ENCODE data around the gene ZNF385B. TPM values are rescaled to one million over a fixed set of nuclear protein-coding genes. Genes with fewer than 3 reads are reported as not detected.

Gene ZNF385B
- total RNA-seq, 1 experiment from 2014 or later = 2.2 TPM

- CTCF ChIA-PET = interaction anchor here (0.9 to 1.3 kb wide), 6 partner anchors 9 to 234 kb away, joined by 4 to 23 read pairs (median 6); partner anchors contain the start of gene ZNF385B
- H3K4me3 Mint-ChIP-seq = no peak overlapping the region
These were observed 18.8 kb downstream of the ZNF385B start for GRCh38 chr2:179842498-179843153.

DNA sequence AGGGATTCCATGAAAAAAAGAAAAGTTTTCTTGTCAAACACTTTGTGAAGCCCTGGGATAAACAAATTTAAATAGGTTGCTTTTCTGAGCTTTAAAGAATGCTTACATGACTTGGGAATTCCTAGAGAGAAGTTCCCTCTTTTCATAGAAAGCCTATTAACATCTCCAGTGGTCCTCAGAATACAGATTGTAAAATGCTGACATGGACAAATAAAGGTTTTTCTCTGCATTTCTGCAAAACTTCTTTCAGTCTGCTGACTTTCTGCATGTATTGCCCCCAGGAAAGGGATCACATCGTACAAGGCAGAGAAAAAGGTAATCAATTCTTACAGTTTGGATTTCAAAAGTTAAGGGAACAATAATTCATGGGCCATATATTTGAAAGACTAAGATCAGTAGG is 20.6 kb downstream of the ZNF385B start:
- ATAC-seq (no peak), DNase-seq (ENCODE audit: low spot score) (no peak)
- Mint-ChIP-seq H3K9me3 (no peaks in the 10 kb centered on the region), H3K4me3 (no peak overlapping the region), H3K4me1 (peaks cover 9% of the 10 kb centered on the region), H3K27me3 (ENCODE audit: low read depth) (no peaks in the 10 kb centered on the region), H3K36me3 (no peaks in the 10 kb centered on the region), H3K27ac (no peak overlapping the region)
- TF ChIP-seq SMAD3 (CRISPR knock-in tag; IDR thresholded peaks at IDR 0.05; ENCODE audit: borderline replicate concordance) (no peak), ESRRA (CRISPR knock-in tag; IDR thresholded peaks at IDR 0.05; ENCODE audit: borderline replicate concordance) (no peak), TP53 (CRISPR knock-in tag; IDR thresholded peaks at IDR 0.05) (no peak), ZSCAN18 (CRISPR knock-in tag; IDR thresholded peaks at IDR 0.05) (no peak), ARID4B (CRISPR knock-in tag; IDR thresholded peaks at IDR 0.05; ENCODE audit: borderline replicate concordance) (no peak), PREB (CRISPR knock-in tag; IDR thresholded peaks at IDR 0.05; ENCODE audit: borderline replicate concordance) (no peak), ZNF416 (CRISPR knock-in tag; IDR thresholded peaks at IDR 0.05) (no peak), HMGXB4 (CRISPR knock-in tag; IDR thresholded peaks at IDR 0.05) (no peak), NFE2L1 (CRISPR knock-in tag; IDR thresholded peaks at IDR 0.05) (no peak), NR1H2 (CRISPR knock-in tag; IDR thresholded peaks at IDR 0.05) (no peak), TEAD4 (CRISPR knock-in tag; IDR thresholded peaks at IDR 0.05) (no peak), NFYB (CRISPR knock-in tag; conservative IDR thresholded peaks at IDR 0.05; ENCODE audit: low read depth) (no peak), ZNF219 (CRISPR knock-in tag; IDR thresholded peaks at IDR 0.05; ENCODE audit: borderline replicate concordance) (no peak)
- TF ChIP-seq, protein P1, sequence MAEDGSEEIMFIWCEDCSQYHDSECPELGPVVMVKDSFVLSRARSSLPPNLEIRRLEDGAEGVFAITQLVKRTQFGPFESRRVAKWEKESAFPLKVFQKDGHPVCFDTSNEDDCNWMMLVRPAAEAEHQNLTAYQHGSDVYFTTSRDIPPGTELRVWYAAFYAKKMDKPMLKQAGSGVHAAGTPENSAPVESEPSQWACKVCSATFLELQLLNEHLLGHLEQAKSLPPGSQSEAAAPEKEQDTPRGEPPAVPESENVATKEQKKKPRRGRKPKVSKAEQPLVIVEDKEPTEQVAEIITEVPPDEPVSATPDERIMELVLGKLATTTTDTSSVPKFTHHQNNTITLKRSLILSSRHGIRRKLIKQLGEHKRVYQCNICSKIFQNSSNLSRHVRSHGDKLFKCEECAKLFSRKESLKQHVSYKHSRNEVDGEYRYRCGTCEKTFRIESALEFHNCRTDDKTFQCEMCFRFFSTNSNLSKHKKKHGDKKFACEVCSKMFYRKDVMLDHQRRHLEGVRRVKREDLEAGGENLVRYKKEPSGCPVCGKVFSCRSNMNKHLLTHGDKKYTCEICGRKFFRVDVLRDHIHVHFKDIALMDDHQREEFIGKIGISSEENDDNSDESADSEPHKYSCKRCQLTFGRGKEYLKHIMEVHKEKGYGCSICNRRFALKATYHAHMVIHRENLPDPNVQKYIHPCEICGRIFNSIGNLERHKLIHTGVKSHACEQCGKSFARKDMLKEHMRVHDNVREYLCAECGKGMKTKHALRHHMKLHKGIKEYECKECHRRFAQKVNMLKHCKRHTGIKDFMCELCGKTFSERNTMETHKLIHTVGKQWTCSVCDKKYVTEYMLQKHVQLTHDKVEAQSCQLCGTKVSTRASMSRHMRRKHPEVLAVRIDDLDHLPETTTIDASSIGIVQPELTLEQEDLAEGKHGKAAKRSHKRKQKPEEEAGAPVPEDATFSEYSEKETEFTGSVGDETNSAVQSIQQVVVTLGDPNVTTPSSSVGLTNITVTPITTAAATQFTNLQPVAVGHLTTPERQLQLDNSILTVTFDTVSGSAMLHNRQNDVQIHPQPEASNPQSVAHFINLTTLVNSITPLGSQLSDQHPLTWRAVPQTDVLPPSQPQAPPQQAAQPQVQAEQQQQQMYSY (CRISPR knock-in tag; IDR thresholded peaks at IDR 0.05) = no peak
- TF ChIP-seq, protein P2, sequence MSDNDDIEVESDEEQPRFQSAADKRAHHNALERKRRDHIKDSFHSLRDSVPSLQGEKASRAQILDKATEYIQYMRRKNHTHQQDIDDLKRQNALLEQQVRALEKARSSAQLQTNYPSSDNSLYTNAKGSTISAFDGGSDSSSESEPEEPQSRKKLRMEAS (CRISPR knock-in tag; IDR thresholded peaks at IDR 0.05) = no peak
- ChIA-PET POLR2A (no interaction called here), CTCF (interaction anchor here (0.8 to 1.1 kb wide), 2 partner anchors 57 to 95 kb away, joined by 4 to 5 read pairs; no protein-coding TSS in a partner anchor)

More at GRCh38 chr2:179842498-179843153, 18.8 kb downstream of the ZNF385B start:
- peak; percentile 54 for DNase-seq (ENCODE audit: low spot score)
- Mint-ChIP-seq H3K36me3 (no peaks in the 10 kb centered on the region), H3K27me3 (ENCODE audit: low read depth) (no peaks in the 10 kb centered on the region), H3K27ac (no peak overlapping the region), H3K9me3 (no peaks in the 10 kb centered on the region), H3K4me1 (peaks cover 11% of the 10 kb centered on the region)
- TF ChIP-seq TEAD1 (CRISPR knock-in tag; IDR thresholded peaks at IDR 0.05) (no peak), FOXP1 (CRISPR knock-in tag; IDR thresholded peaks at IDR 0.05; ENCODE audit: borderline replicate concordance) (no peak)
- TF ChIP-seq, protein P3, sequence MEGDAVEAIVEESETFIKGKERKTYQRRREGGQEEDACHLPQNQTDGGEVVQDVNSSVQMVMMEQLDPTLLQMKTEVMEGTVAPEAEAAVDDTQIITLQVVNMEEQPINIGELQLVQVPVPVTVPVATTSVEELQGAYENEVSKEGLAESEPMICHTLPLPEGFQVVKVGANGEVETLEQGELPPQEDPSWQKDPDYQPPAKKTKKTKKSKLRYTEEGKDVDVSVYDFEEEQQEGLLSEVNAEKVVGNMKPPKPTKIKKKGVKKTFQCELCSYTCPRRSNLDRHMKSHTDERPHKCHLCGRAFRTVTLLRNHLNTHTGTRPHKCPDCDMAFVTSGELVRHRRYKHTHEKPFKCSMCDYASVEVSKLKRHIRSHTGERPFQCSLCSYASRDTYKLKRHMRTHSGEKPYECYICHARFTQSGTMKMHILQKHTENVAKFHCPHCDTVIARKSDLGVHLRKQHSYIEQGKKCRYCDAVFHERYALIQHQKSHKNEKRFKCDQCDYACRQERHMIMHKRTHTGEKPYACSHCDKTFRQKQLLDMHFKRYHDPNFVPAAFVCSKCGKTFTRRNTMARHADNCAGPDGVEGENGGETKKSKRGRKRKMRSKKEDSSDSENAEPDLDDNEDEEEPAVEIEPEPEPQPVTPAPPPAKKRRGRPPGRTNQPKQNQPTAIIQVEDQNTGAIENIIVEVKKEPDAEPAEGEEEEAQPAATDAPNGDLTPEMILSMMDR (IDR thresholded peaks at IDR 0.05) = peak; percentile 36; the same call in 1 of the 2 replicates
- POLR2A ChIA-PET = no interaction called here
- peak; percentile 96 for ATAC-seq
